NCI-H1694 (cell line): ENCODE measurements around the gene GALNT12.

Experiments
- DNase-seq: peaks from one replicate; lab custom pipeline; 2025; lab: John Stamatoyannopoulos, UW

Gene GALNT12

GRCh38 chr9:98880311-98881015 is 73.0 kb downstream of the GALNT12 start:
- DNase-seq: no peak

DNA sequence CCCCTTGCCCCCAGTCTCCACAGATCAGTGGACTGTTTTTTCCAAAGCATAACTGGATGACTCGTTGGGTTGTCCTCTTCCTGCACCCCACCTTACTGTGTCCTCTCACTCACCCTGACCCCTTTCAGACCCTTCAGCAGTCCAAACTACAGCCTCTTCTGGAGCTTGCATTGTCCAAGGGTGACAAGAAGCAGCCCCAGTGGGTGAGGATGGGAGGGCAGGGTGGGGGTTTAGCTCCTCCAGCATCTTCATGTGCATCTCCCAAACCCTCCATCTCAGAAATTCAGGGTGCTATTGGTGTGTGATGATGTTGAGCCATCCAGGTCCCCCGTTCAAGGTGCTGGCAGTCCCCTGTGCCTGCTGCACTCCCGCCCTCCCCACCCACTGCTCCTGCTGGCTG is 73.9 kb downstream of the GALNT12 start:
- DNase-seq: no peak

- no peak for DNase-seq
These were observed 74.5 kb downstream of the GALNT12 start for GRCh38 chr9:98881836-98882568.

DNA sequence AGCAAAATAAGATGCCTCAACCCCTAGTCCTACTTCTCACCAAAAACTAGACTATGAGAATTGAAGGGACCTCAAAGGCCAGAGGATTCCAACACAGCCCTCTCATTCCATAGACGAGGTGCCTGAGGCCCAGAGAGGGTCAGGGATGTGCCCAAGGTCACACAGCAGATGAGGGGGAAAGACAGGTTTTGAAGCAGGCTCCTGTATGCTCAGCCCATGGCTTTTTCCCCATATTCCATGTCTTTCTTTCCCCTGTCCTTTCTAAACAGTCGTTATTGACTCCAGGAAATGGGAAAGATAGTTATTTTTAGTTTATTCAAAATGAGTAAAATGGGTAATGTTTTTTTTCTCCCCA is 75.1 kb downstream of the GALNT12 start:
- no peak for DNase-seq

- DNase-seq: no peak
These were observed 75.8 kb downstream of the GALNT12 start for GRCh38 chr9:98883276-98883675.

- DNase-seq: no peak
These were observed 77.4 kb downstream of the GALNT12 start for GRCh38 chr9:98884849-98885248.

DNA sequence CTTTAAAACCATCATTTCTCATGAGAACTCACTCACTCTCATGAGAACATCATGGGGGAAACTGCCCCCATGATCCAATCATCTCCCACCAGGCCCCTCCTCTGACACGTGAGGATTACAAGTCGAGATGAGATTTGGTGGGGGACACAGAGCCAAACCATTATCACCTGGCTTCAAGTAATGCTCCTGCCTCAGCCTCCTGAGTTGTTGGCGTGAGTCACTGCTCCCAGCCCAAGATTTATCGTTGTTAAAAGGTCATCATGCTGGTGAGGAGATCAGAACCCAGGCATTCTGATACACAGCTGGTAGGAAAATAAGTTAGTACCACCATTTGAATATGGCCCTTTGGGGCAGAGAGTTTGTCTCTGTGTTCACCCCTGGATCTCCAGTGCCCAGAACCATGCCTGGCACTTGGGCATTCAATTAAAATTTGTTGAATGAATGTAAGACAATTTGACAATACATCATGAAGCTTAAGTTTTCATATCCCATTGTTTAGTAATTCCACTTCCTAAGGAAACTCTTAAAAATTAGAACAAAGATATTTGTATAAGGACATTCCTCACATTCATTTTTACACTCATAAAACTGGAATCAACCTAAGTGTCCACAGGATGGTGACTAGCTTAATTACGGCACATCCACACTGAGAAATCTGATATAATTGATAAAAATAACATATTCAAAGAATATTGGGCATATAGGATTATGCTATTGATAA is 78.3 kb downstream of the GALNT12 start:
- no peak for DNase-seq

- no peak for DNase-seq
These were observed 79.3 kb downstream of the GALNT12 start for GRCh38 chr9:98886691-98887229.

GRCh38 chr9:98887918-98888510 is 80.5 kb downstream of the GALNT12 start:
- no peak for DNase-seq

DNA sequence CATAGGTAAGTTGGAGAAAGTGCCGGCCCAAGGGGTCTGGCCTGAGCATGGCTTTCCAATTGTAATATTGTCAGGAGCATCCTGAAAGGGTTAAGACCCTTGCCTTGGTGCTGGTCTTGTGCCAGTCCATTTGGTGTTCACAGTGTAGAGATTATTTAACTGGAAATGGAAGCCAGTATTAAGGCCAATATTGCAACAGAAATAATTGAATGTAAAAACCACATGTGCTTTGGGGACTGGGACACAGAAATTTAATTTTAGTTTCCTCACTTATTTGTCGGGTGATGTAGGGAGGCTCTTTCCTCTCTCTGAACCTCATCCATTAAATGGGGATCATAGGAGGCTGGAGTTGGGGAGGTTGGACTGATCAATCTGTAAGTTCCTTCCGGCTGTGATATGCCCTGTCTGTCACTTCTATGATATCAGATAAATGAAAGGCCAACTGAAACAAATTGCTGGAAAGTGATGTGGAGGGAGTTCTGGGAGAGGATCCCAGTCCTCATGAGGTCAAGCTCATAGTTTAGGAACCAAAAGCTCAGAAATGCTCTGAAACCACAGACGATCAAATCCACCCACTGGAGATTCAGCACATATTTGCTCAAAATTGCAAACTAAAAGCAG is 81.4 kb downstream of the GALNT12 start:
- no peak for DNase-seq

GRCh38 chr9:98890256-98890655 is 82.8 kb downstream of the GALNT12 start:
- no peak for DNase-seq

DNA sequence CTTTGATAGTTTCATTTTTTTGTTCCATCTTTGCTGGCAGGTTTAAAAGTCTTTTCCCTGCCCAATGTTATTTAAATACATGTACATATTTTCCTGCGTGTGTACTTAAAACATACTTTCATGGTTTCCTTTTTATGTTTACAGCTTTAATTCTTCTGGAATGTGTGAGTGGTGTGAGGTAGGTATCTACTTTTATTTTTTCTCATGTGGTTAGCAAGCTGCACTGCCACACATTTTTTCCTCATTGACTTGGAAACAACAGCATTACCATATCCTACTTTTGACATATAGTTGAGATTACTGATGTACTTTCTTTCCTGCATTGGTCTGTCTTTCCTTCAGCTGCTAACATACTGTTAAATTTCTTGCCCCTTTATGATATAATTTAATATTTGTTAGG is 84.8 kb downstream of the GALNT12 start:
- DNase-seq: no peak

DNA sequence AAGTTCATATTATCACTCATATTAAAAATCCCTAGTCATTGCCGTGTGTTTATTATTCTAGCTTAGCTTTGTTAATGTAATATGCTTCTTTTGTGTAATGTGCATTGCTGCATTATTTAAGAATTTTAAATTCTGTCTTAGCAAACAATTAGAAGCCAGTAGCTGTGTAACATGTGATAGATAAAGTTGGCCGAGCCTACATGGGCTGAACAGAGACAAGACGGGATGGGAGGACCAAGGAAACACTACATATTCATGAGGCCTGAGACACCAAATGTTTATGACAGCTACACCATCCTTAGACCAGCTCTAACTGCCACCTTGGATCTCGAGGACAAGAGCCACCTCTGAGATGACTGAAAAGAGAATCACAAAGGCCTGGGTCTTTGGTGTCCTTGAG is 85.2 kb downstream of the GALNT12 start:
- no peak for DNase-seq

DNA sequence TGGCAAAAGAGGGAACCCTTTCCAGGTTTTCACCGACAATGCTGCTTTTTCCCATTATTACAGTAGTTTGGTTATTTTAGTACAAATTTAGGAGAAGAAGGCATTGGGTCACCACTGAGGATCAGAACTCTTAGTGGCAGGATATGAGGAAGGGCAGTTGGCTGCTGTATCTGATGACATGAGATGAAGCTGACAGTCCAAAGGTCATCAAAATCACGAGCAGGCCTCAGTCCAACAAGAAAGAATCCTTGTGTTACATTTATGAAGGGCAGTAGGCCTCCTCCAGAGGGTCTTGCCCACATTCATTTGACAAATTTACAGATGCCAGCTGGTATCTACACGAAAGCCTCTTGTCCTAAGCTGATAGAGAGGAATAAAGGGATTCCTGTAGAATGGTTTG is 86.7 kb downstream of the GALNT12 start:
- DNase-seq: no peak

DNA sequence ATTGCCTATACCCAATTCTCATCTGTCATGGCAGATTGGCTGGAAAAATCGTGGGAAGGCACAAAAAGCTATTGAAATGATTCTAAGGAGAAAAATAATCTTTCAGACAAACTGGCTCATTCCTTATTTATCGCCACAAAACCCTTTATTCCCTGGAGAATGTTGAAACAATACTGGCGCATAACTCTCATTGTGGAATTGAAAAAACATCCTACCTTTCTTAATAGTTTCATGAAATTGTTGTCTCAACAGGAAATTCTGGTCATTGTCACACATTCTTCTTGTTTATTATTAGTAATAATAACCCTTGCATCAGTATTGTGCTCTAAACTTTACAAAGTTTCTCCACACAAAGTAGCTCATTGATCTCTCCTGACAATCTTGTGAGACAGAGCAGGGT is 87.3 kb downstream of the GALNT12 start:
- DNase-seq: no peak

GRCh38 chr9:98896632-98897031 is 89.2 kb downstream of the GALNT12 start:
- no peak for DNase-seq

DNA sequence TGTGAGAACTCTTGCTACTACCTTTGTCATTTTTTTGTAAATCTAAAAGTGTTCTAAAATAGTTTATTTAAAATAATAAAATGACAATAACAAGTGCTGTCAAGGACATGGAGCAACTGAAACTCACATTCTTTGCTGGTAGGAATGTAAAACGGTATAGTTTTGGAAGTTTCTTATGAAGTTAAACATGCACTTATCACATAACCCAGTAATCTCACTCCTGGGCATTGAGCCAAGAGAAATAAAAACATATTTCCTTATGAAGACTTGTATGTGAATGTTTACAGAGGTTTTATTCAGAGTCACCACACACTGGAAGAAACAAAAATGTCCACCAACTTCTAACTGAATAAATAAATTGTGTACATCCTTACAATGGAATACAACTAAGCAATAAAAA is 90.3 kb downstream of the GALNT12 start:
- no peak for DNase-seq

DNA sequence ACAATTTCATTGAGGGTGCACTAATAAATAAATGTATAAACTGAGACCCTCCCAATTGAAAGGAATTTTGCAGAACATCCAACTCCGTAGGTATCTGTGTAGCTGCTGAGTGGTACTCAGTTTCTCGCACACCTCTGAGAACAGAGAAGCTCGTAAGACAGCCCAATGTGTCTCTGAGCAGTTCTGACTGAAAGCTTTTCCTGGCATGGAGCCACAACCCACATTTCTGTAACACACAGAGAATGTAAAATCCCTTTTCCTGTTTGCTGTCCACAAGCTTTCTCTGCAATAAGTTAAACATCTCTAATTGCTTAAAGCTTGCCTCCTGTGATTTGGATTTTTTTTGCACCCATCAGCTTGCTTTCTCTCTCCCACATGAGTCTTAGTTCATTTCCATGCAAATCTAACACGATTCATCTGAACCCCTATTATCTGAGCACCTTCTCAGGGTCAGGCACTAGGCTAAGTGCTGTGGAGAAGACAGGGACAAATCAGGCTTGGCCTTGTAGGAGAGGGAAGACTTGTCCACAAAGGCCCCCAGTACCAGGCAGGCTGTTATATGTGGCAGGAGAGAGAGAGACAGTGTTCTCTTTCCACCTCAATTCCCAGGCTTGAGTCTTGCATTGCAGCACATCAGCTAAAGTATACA is 92.1 kb downstream of the GALNT12 start:
- no peak for DNase-seq
